ENCODE measurements around the gene TMEM120B. TPM values are rescaled to one million over a fixed set of nuclear protein-coding genes. Genes with fewer than 3 reads are reported as not detected.

TMEM120B gene
- total and polyA plus RNA-seq, 2 of the 13 experiments (the other 11 are each of a cell fraction or from before 2014, with no cell fraction given) = 7.1 to 12.9 TPM

GRCh38 chr12:121799842-121800693 lies 87.5 kb downstream of the TMEM120B start (continued):
- TF ChIP-seq ZFP36L1 (CRISPR knock-in tag; IDR thresholded peaks at IDR 0.05) (no peak), ZNF510 (CRISPR knock-in tag; IDR thresholded peaks at IDR 0.05; ENCODE audit: low read depth) (no peak), RERE (CRISPR knock-in tag; IDR thresholded peaks at IDR 0.05; ENCODE audit: low read depth) (no peak; the same call in 1 of the 2 replicates), KLF11 (CRISPR knock-in tag; IDR thresholded peaks at IDR 0.05) (no peak), ZNF207 (IDR thresholded peaks at IDR 0.05; ENCODE audit: borderline replicate concordance) (no peak), KDM5B (CRISPR knock-in tag; IDR thresholded peaks at IDR 0.05; ENCODE audit: borderline replicate concordance) (no peak; the same call in 1 of the 2 replicates), CHCHD3 (CRISPR knock-in tag; IDR thresholded peaks at IDR 0.05) (no peak), PTBP1 (IDR thresholded peaks at IDR 0.05; ENCODE audit: low read depth, low read length, poor library complexity, severe bottlenecking) (no peak), HOXA3 (CRISPR knock-in tag; IDR thresholded peaks at IDR 0.05) (0 out of 2 replicates have a peak, but pooled peaks have one; percentile 10), ZMYM2 (CRISPR knock-in tag; IDR thresholded peaks at IDR 0.05) (no peak), PRMT3 (CRISPR knock-in tag; IDR thresholded peaks at IDR 0.05; ENCODE audit: borderline replicate concordance, low read depth) (no peak), ZFP1 (CRISPR knock-in tag; IDR thresholded peaks at IDR 0.05) (no peak), ZNF782 (CRISPR knock-in tag; IDR thresholded peaks at IDR 0.05; ENCODE audit: borderline replicate concordance) (no peak; the same call in 1 of the 2 replicates), PLRG1 (conservative IDR thresholded peaks at IDR 0.05) (no peak), MAX (IDR thresholded peaks at IDR 0.05) (no peak), ZNF775 (CRISPR knock-in tag; IDR thresholded peaks at IDR 0.05; ENCODE audit: borderline replicate concordance) (no peak), AHDC1 (CRISPR knock-in tag; IDR thresholded peaks at IDR 0.05; ENCODE audit: borderline replicate concordance) (peak; percentile 25; the same call in 1 of the 2 replicates), MAFG (CRISPR knock-in tag; IDR thresholded peaks at IDR 0.05) (no peak), ZNF460 (CRISPR knock-in tag; IDR thresholded peaks at IDR 0.05; ENCODE audit: borderline replicate concordance) (no peak; the same call in 1 of the 2 replicates)
